PC-9 (cell line): Measurements from ENCODE around the gene KLHL42. TPM values are rescaled to one million over a fixed set of nuclear protein-coding genes. Genes with fewer than 3 reads are reported as not detected.

Source experiments
- BruUV-seq: library from RNA; stranded (reverse); fragments of 400-500 nt; replicated peaks from 2 replicates; lab custom pipeline; 2021; lab: Mats Ljungman, UMichigan
- CTCF ChIA-PET: fragments of 300-600 bp; sonication (Branson Sonifier 250); formaldehyde crosslinking; loops from one replicate; lab custom pipeline; 2022; ENCODE audit warnings: antibody characterized with exemption; lab: Charles Lee
- POLR2A ChIA-PET: fragments of 300-600 bp; sonication (Branson Sonifier 250); formaldehyde crosslinking; loops from one replicate; lab custom pipeline; 2022; ENCODE audit warnings: antibody characterized with exemption; ENCODE audit not compliant: unreplicated experiment; lab: Charles Lee
- DNase-seq, 2 experiments: peaks; one replicate each; pipeline versions ENCODE4 v3.0.0 to v3.0.0-alpha.2; 2015 to 2022; ENCODE audit warnings: mixed read lengths in 1 of 2
- H2AFZ ChIP-seq: fragments of 200-600 bp; sonication (generic); 2 replicates; pipeline ENCODE4 v1.8.1; 2017; ENCODE audit warnings: antibody characterized with exemption
- H3F3A ChIP-seq: fragments of 200-600 bp; sonication (generic); 2 replicates; pipeline ENCODE4 v1.8.1; 2017; ENCODE audit warnings: antibody characterized with exemption, mild to moderate bottlenecking, low read depth; ENCODE audit not compliant: insufficient read depth
- H3K27ac ChIP-seq: fragments of 200-600 bp; sonication (generic); 2 replicates; pipeline ENCODE4 v1.6.1; 2016; ENCODE audit warnings: mixed run types
- H3K27me3 ChIP-seq: fragments of 200-600 bp; sonication (generic); 2 replicates; pipeline ENCODE4 v1.6.1; 2016; ENCODE audit warnings: low read depth, mixed run types; ENCODE audit not compliant: insufficient read depth
- H3K36me3 ChIP-seq: fragments of 200-600 bp; sonication (generic); 2 replicates; pipeline ENCODE4 v1.6.1; 2016; ENCODE audit warnings: low read depth, mixed run types
- H3K4me1 ChIP-seq: fragments of 200-600 bp; sonication (generic); replicated peaks from 2 replicates; pipeline ENCODE4 v1.6.1; 2016; ENCODE audit warnings: mixed run types; ENCODE audit not compliant: insufficient read depth
- H3K4me2 ChIP-seq: fragments of 200-600 bp; sonication (generic); 2 replicates; pipeline ENCODE4 v1.6.1; 2017; ENCODE audit warnings: mixed run types
- H3K4me3 ChIP-seq: fragments of 200-600 bp; sonication (generic); 2 replicates; pipeline ENCODE4 v1.6.1; 2016; ENCODE audit warnings: mixed run types
- H3K79me2 ChIP-seq: fragments of 200-600 bp; sonication (generic); 2 replicates; pipeline ENCODE4 v1.6.1; 2017; ENCODE audit warnings: low read depth, mixed run types
- H3K9me2 ChIP-seq: fragments of 200-600 bp; sonication (generic); 2 replicates; pipeline ENCODE4 v1.8.1; 2017; ENCODE audit warnings: mild to moderate bottlenecking; ENCODE audit not compliant: insufficient read depth
- H3K9me3 ChIP-seq: fragments of 200-600 bp; sonication (generic); 2 replicates; pipeline ENCODE4 v1.8.1; 2016; ENCODE audit warnings: low read depth; ENCODE audit not compliant: insufficient read depth
- H4K20me1 ChIP-seq: fragments of 200-600 bp; sonication (generic); 2 replicates; pipeline ENCODE4 v1.8.1; 2017; ENCODE audit not compliant: insufficient read depth
- CTCF ChIP-seq: fragments of 200-600 bp; sonication (generic); conservative IDR thresholded peaks from 2 replicates; pipeline ENCODE4 v1.6.1; 2017; ENCODE audit warnings: mixed run types, antibody characterized with exemption, mild to moderate bottlenecking, moderate library complexity
- EZH2 ChIP-seq: fragments of 200-600 bp; sonication (generic); IDR thresholded peaks from 2 replicates; pipeline ENCODE4 v1.8.0; 2017; ENCODE audit warnings: antibody characterized with exemption, low read depth
- intact Hi-C: fragments of 100-400 bp; cut with micrococcal nuclease; formaldehyde crosslinking; loops from one replicate; pipeline ENCODE4 v1.10.0; 2022; ENCODE audit not compliant: unreplicated experiment
- total RNA-seq: library from RNA; stranded (reverse); gene quantifications from 2 replicates; pipeline ENCODE4 v1.2.3, GENCODE V29; 2021

KLHL42 gene
- total RNA-seq, 1 experiment from 2014 or later, result 33.6 TPM

GRCh38 chr12:27771481-27772327, 8.3 kb upstream of the KLHL42 start:
- no TSS peak for BruUV-seq
- H3K79me2 ChIP-seq, result no peaks in the 10 kb centered on the region
- no peaks in the 10 kb centered on the region for H3K36me3 ChIP-seq
- H2AFZ ChIP-seq, result no peak overlapping the region
- POLR2A ChIA-PET, result no interaction called here
- CTCF ChIA-PET, result no interaction called here
- H3K27ac ChIP-seq, result peak overlapping the region; percentile 80
- peak overlapping the region; percentile 69 for H3K4me2 ChIP-seq
- peaks cover 40% of the 10 kb centered on the region for H3K4me1 ChIP-seq
- peaks cover 23% of the 10 kb centered on the region for H3F3A ChIP-seq
- H4K20me1 ChIP-seq, result no peaks in the 10 kb centered on the region
- no peak for TF ChIP-seq EZH2
- no peak for TF ChIP-seq CTCF
- H3K4me3 ChIP-seq, result 0 out of 2 replicates have a peak overlapping the region, but pooled peaks have one; percentile 15
- no peaks in the 10 kb centered on the region for H3K9me2 ChIP-seq
- intact Hi-C loops, result no loop called here
- no peaks in the 10 kb centered on the region for H3K27me3 ChIP-seq
- no peaks in the 10 kb centered on the region for H3K9me3 ChIP-seq
- DNase-seq, result peak in 1 of 2 experiments; percentile 69

- DNase-seq, result peak in 1 of 2 experiments; percentile 93
- Histone ChIP-seq H3F3A (peaks cover 28% of the 10 kb centered on the region), H3K4me1 (peaks cover 40% of the 10 kb centered on the region), H3K9me2 (no peaks in the 10 kb centered on the region), H3K9me3 (no peaks in the 10 kb centered on the region), H2AFZ (no peak overlapping the region), H4K20me1 (no peaks in the 10 kb centered on the region), H3K79me2 (no peaks in the 10 kb centered on the region), H3K27me3 (no peaks in the 10 kb centered on the region), H3K4me2 (peak overlapping the region; percentile 69), H3K36me3 (no peaks in the 10 kb centered on the region), H3K4me3 (peak overlapping the region; percentile 15; the same call in 1 of the 2 replicates), H3K27ac (peak overlapping the region; percentile 80)
- ChIA-PET POLR2A (no interaction called here), CTCF (no interaction called here)
- TF ChIP-seq CTCF (no peak), EZH2 (no peak)
- no TSS peak for BruUV-seq
- intact Hi-C loops, result no loop called here
Measured at GRCh38 chr12:27772328-27773049, 7.5 kb upstream of the KLHL42 start.

GRCh38 chr12:27777141-27777540, 2.9 kb upstream of the KLHL42 start:
- POLR2A ChIA-PET, result no interaction called here
- Histone ChIP-seq H3K4me1 (peaks cover 49% of the 10 kb centered on the region), H3K4me2 (no peak overlapping the region), H2AFZ (no peak overlapping the region), H3K4me3 (no peak overlapping the region), H3K27me3 (no peaks in the 10 kb centered on the region), H3K9me2 (no peaks in the 10 kb centered on the region), H3K27ac (no peak overlapping the region), H3K79me2 (peaks cover 19% of the 10 kb centered on the region), H4K20me1 (no peaks in the 10 kb centered on the region), H3K36me3 (0 out of 2 replicates have a peak, but pooled peaks cover 2% of the 10 kb centered on the region), H3F3A (peaks cover 29% of the 10 kb centered on the region), H3K9me3 (no peaks in the 10 kb centered on the region)
- no peak for DNase-seq
- no TSS peak for BruUV-seq
- intact Hi-C loops, result no loop called here
- CTCF ChIA-PET, result no interaction called here
- no peak for TF ChIP-seq CTCF
- TF ChIP-seq EZH2, result no peak
